T-helper 1 cell (primary cell): ENCODE results near the gene ADAMTS3.

ENCODE experiments used
- DNase-seq, 5 donors: peaks; one replicate each; pipeline ENCODE4 v3.0.0-alpha.2; 2012 to 2020

The ADAMTS3 gene

GRCh38 chr4:72275381-72275780 is 293.6 kb downstream of the ADAMTS3 start:
- no peak for DNase-seq

GRCh38 chr4:72274251-72274650 is 294.8 kb downstream of the ADAMTS3 start:
- DNase-seq: no peak

GRCh38 chr4:72255269-72255668 is 313.8 kb downstream of the ADAMTS3 start:
- DNase-seq: no peak

- no peak for DNase-seq
Observed at GRCh38 chr4:72243641-72244040, 325.4 kb downstream of the ADAMTS3 start.

- DNase-seq: no peak
Observed at GRCh38 chr4:72239487-72240116, 329.4 kb downstream of the ADAMTS3 start.
